AG04449 (cell line): Measurements from ENCODE around the gene ZNF362.

Experiments
- CTCF ChIA-PET: fragments of 350-600 bp; formaldehyde crosslinking; extraction: SDS; loops from one replicate; lab custom pipeline; 2021; ENCODE audit warnings: antibody characterized with exemption; lab: Yijun Ruan, JAX
- POLR2A ChIA-PET: fragments of 400-600, 350-600 bp; formaldehyde crosslinking; extraction: SDS; loops from one replicate; lab custom pipeline; 2020; ENCODE audit warnings: antibody characterized with exemption, inconsistent platforms; lab: Yijun Ruan, JAX
- DNase-seq: peaks from one replicate; pipeline ENCODE4 v3.0.0-alpha.2; 2010; ENCODE audit warnings: low read depth, low spot score
- H3K4me3 ChIP-seq: 2 replicates; pipeline ENCODE4 v1.5.1; 2011; ENCODE audit warnings: low read depth, mild to moderate bottlenecking, control low read depth, low read length
- CTCF ChIP-seq: IDR thresholded peaks from one replicate; pipeline ENCODE4 v1.5.1; 2011; ENCODE audit warnings: mild to moderate bottlenecking, moderate library complexity, low read length, control low read depth, inconsistent platforms; ENCODE audit not compliant: insufficient read depth; ENCODE audit errors: missing control alignments

Gene ZNF362

GRCh38 chr1:33256221-33256470, 146 bp upstream of the ZNF362 start:
- ChIA-PET CTCF (no interaction called here), POLR2A (no interaction called here)
- no peak for DNase-seq
- H3K4me3 ChIP-seq, result peak overlapping the region; percentile 76
- TF ChIP-seq CTCF, result no peak

DNA sequence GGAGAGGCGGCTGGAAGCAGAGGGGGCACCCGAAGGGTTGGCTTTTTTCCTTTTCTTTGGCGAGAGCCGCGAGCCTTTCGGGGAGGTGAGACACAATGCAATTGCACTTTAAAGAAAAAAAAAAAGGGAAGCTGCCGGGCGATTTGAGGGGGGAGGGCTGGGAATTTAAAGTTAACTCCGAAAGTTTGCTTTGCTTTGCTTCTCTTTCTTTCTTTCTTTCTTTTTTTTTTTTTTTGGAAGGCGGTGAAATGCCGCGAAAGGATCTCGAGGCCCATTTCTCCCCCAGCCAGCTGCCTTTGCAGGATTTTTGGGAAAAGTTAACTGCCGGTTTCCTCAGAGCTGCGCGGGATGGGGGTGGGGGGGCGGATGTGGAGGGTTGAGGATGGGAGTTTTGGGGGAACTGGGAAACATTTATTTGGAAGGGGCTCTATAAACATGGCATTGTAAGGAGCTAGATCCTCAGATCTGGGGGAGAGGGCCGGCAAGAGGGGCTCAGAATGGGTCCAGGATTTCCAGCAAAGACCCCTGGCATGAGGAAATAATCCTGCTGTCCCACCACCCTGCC, 997 bp downstream of the ZNF362 start:
- peak overlapping the region; percentile 76 for H3K4me3 ChIP-seq
- no peak for TF ChIP-seq CTCF
- DNase-seq, result no peak
- ChIA-PET POLR2A (interaction anchor here (0.6 to 0.9 kb wide), 2 partner anchors 76 to 156 kb away, joined by 4 to 5 read pairs; no protein-coding TSS in a partner anchor), CTCF (interaction anchor here (0.7 to 1.6 kb wide), 5 partner anchors 38 to 376 kb away, joined by 3 to 10 read pairs (median 5); no protein-coding TSS in a partner anchor)

- TF ChIP-seq CTCF, result no peak
- POLR2A ChIA-PET, result interaction anchor here (0.6 to 0.9 kb wide), 2 partner anchors 77 to 157 kb away, joined by 4 to 5 read pairs; no protein-coding TSS in a partner anchor
- CTCF ChIA-PET, result interaction anchor here (1.3 to 1.6 kb wide), 4 partner anchors 38 to 197 kb away, joined by 4 to 10 read pairs (median 5); no protein-coding TSS in a partner anchor
- H3K4me3 ChIP-seq, result peak overlapping the region; percentile 76
- no peak for DNase-seq
Observed at GRCh38 chr1:33257772-33258712, 1.8 kb downstream of the ZNF362 start.

GRCh38 chr1:33258788-33259274, 2.5 kb downstream of the ZNF362 start:
- no peak for TF ChIP-seq CTCF
- ChIA-PET CTCF (interaction anchor here (1.5 to 1.6 kb wide), 2 partner anchors 40 to 131 kb away, joined by 4 to 5 read pairs; no protein-coding TSS in a partner anchor), POLR2A (no interaction called here)
- H3K4me3 ChIP-seq, result no peak overlapping the region
- no peak for DNase-seq

GRCh38 chr1:33259879-33260278, 3.6 kb downstream of the ZNF362 start:
- TF ChIP-seq CTCF, result no peak
- H3K4me3 ChIP-seq, result no peak overlapping the region
- POLR2A ChIA-PET, result interaction anchor here (1.3 kb wide), 1 partner anchor 9 kb away, joined by 4 read pairs; no protein-coding TSS in a partner anchor
- no peak for DNase-seq
- CTCF ChIA-PET, result interaction anchor here (1.3 to 2.3 kb wide), 3 partner anchors 11 to 133 kb away, joined by 3 to 12 read pairs (median 4); no protein-coding TSS in a partner anchor
